ENCODE data around the gene BBS12. TPM values are rescaled to one million over a fixed set of nuclear protein-coding genes. Genes with fewer than 3 reads are reported as not detected.

Gene BBS12
- total RNA-seq, 1 donor from 2014 or later: 2.2 TPM

DNA sequence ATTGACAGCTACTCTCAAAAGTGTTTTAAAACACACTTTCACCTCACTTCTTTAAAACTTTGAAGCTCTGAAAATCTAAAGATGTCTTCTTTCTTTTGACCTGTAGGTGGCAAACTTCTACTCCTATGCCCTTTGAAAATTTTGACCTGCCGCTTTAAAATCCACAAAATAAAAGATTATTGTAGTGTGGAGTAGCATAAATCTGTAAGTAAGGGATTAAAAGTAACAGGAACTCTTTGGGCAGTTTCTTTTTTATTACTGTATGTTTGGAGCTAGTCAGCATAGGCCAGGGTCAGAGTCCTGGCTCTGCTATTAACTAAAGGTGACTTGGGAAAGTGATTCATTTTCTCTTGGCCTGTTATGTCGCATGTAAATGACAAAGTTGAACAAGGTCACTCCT is 25.5 kb downstream of the BBS12 start:
- intact Hi-C loops (cut with DNase I): no loop called here
- DNase-seq (ENCODE audit: extremely low spot score in 2 of 2): no peak
- no peaks in the 10 kb centered on the region for H3K9me3 ChIP-seq
- H3K4me3 ChIP-seq: no peak overlapping the region
- H3K27me3 ChIP-seq: no peaks in the 10 kb centered on the region
- no peak overlapping the region for H3K27ac ChIP-seq
- TF ChIP-seq POLR2A (IDR thresholded peaks at IDR 0.05) (no peak), POLR2AphosphoS5 (IDR thresholded peaks at IDR 0.05; ENCODE audit: insufficient read depth in 1 of 2, low read depth in 1 of 2) (no peak)
- TF ChIP-seq, protein P1, sequence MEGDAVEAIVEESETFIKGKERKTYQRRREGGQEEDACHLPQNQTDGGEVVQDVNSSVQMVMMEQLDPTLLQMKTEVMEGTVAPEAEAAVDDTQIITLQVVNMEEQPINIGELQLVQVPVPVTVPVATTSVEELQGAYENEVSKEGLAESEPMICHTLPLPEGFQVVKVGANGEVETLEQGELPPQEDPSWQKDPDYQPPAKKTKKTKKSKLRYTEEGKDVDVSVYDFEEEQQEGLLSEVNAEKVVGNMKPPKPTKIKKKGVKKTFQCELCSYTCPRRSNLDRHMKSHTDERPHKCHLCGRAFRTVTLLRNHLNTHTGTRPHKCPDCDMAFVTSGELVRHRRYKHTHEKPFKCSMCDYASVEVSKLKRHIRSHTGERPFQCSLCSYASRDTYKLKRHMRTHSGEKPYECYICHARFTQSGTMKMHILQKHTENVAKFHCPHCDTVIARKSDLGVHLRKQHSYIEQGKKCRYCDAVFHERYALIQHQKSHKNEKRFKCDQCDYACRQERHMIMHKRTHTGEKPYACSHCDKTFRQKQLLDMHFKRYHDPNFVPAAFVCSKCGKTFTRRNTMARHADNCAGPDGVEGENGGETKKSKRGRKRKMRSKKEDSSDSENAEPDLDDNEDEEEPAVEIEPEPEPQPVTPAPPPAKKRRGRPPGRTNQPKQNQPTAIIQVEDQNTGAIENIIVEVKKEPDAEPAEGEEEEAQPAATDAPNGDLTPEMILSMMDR (IDR thresholded peaks at IDR 0.05): peak; percentile 54 to 76 (median 64)
- no peaks in the 10 kb centered on the region for H3K4me1 ChIP-seq
- H3K36me3 ChIP-seq: no peaks in the 10 kb centered on the region

DNA sequence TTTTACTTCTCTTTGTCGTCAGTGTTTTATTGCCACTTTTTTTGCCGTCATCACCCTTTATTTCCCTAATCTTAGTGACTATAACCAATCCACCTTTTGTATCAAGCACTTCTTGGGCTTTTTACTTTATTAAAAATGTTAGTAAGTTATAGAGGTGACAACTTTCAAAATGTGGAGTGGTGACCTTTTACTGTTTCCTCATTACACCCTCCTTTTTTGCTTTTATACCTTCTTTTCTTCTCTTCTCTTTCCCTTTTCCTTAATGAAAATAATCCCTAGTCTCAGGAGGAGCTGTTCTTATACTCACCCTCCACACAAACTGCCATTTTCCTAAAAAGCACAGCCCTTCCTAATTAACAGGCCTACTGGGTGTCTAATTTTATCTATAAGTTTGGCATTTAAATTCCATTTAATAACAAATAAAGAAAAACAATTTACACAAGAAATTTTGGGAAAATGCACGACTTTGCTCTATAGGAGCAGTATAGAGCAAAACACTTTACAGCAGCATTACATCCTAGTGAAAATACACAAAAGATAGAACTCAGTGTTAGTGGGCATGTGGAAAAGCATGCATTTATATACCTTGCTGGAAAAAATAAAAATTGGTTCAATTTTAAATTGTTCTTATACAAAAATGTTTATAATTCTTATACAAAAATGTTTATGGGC is 27.3 kb downstream of the BBS12 start:
- Histone ChIP-seq H3K9me3 (no peaks in the 10 kb centered on the region), H3K36me3 (no peaks in the 10 kb centered on the region), H3K27ac (no peak overlapping the region), H3K4me1 (no peaks in the 10 kb centered on the region), H3K4me3 (no peak overlapping the region), H3K27me3 (no peaks in the 10 kb centered on the region)
- TF ChIP-seq POLR2A (IDR thresholded peaks at IDR 0.05) (no peak), POLR2AphosphoS5 (IDR thresholded peaks at IDR 0.05; ENCODE audit: insufficient read depth in 1 of 2, low read depth in 1 of 2) (no peak)
- TF ChIP-seq, protein P1 (IDR thresholded peaks at IDR 0.05): no peak
- DNase-seq (ENCODE audit: extremely low spot score in 2 of 2): no peak
- intact Hi-C loops (cut with DNase I): no loop called here

DNA sequence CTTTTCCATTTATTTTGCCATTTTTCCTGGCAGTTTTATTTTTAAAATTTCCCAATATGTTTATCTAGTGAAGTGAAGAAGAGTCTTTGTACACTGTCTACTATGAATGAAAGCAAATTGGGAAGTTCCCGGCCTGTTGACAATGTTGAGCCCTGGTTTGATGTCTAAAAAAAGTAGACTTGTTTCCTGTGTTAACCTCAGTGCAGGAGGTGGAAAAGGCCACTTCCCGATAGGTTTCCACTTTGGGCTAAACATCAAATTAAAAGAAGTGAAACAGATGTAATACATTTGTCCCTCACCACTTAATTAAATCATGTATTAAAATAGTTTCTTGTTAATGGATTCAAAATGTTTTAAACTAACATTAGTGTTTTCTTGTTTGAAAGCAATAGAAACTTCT is 30.0 kb downstream of the BBS12 start:
- H3K9me3 ChIP-seq: no peaks in the 10 kb centered on the region
- no peaks in the 10 kb centered on the region for H3K4me1 ChIP-seq
- no peak overlapping the region for H3K27ac ChIP-seq
- H3K4me3 ChIP-seq: no peak overlapping the region
- H3K36me3 ChIP-seq: no peaks in the 10 kb centered on the region
- intact Hi-C loops (cut with DNase I): no loop called here
- no peak for DNase-seq (ENCODE audit: extremely low spot score in 2 of 2)
- H3K27me3 ChIP-seq: no peaks in the 10 kb centered on the region
- TF ChIP-seq POLR2AphosphoS5 (IDR thresholded peaks at IDR 0.05; ENCODE audit: insufficient read depth in 1 of 2, low read depth in 1 of 2) (no peak), POLR2A (IDR thresholded peaks at IDR 0.05) (no peak)
- TF ChIP-seq, protein P1 (IDR thresholded peaks at IDR 0.05): no peak

DNA sequence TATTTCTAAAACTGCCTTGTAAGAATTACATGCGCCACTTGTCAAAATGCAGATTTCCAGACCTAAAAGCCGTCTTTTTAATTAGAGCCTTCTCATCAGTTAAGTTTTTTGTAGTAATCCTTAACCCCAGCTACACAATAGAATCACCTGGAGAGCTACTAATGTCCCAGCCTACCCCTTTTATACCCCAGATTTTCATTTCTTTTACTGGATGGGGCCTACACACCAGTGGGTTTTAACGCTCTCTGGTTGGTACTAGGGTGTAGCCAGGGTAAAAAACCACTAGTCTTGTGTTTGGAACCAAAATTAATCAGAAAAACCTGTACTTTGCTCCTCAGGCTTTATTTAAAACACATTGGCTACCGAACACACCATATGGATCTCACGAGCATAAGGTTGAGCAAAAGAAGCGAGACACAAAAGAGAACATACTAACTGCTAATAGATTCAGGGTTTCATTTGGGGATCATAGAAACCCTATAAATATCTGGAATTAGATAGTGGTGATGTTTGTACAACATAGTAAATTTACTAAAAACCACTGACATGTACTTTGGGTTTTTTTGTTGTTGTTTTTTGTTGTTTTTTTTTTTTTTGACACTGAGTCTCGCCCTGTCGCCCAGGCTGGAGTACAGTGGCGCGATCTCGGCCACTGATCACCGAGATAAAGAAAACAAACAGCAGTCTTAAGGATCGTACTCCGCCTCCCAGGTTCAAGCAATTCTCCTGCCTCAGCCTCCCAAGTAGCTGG is 30.6 kb downstream of the BBS12 start:
- no peaks in the 10 kb centered on the region for H3K36me3 ChIP-seq
- intact Hi-C loops (cut with DNase I): no loop called here
- H3K27ac ChIP-seq: no peak overlapping the region
- TF ChIP-seq POLR2AphosphoS5 (IDR thresholded peaks at IDR 0.05; ENCODE audit: insufficient read depth in 1 of 2, low read depth in 1 of 2) (no peak), POLR2A (IDR thresholded peaks at IDR 0.05) (no peak)
- TF ChIP-seq, protein P1 (IDR thresholded peaks at IDR 0.05): no peak
- no peak for DNase-seq (ENCODE audit: extremely low spot score in 2 of 2)
- no peaks in the 10 kb centered on the region for H3K4me1 ChIP-seq
- H3K4me3 ChIP-seq: no peak overlapping the region
- no peaks in the 10 kb centered on the region for H3K27me3 ChIP-seq
- H3K9me3 ChIP-seq: no peaks in the 10 kb centered on the region

Data from vagina (tissue), 2 donors.